CD14-positive monocyte (primary cell): Measurements from ENCODE around the gene FRMD4A. TPM values are rescaled to one million over a fixed set of nuclear protein-coding genes. Genes with fewer than 3 reads are reported as not detected.

Experiments
- DNase-seq, 3 donors: peaks; one replicate each; pipeline ENCODE4 v3.0.0-alpha.2; 2011 to 2022
- H2AFZ ChIP-seq: 2 replicates; pipeline ENCODE4 v1.6.0; 2012; ENCODE audit warnings: mild to moderate bottlenecking, low read depth, low read length, inconsistent platforms; ENCODE audit not compliant: insufficient read depth, poor library complexity, severe bottlenecking
- H3K27ac ChIP-seq, 2 donors: 1 replicate in 1 of 2; 2 replicates in 1 of 2; pipeline ENCODE4 v1.5.1; 2012 to 2013; ENCODE audit warnings: low read length in 2 of 2, control low read depth in 1 of 2, inconsistent platforms in 1 of 2, low read depth in 1 of 2, mild to moderate bottlenecking in 1 of 2
- H3K27me3 ChIP-seq, 2 donors: one replicate each; pipeline versions ENCODE4 v1.6.0 to v1.6.1; 2011 to 2013; ENCODE audit warnings: low read length in 2 of 2; ENCODE audit not compliant: control insufficient read depth in 2 of 2, insufficient read depth in 2 of 2
- H3K36me3 ChIP-seq, 2 donors: replicated peaks in 1 of 2; 1 replicate in 1 of 2; 2 replicates in 1 of 2; pipeline versions ENCODE4 v1.5.1 to v1.6.1; 2012 to 2013; ENCODE audit warnings: low read length in 2 of 2, control low read depth in 1 of 2, inconsistent platforms in 1 of 2, mild to moderate bottlenecking in 1 of 2; ENCODE audit not compliant: insufficient read depth in 2 of 2, control insufficient read depth in 1 of 2
- H3K4me1 ChIP-seq, 2 donors: 1 replicate in 1 of 2; 2 replicates in 1 of 2; pipeline versions ENCODE4 v1.5.1 to v1.6.1; 2012 to 2013; ENCODE audit warnings: low read length in 2 of 2, control low read depth in 1 of 2, inconsistent platforms in 1 of 2, mild to moderate bottlenecking in 1 of 2, moderate library complexity in 1 of 2; ENCODE audit not compliant: insufficient read depth in 2 of 2, control insufficient read depth in 1 of 2
- H3K4me2 ChIP-seq: replicated peaks from 2 replicates; pipeline ENCODE3; 2012; ENCODE audit warnings: low read length, moderate library complexity, mild to moderate bottlenecking; ENCODE audit not compliant: poor library complexity, severe bottlenecking; ENCODE audit errors: extremely low read depth
- H3K4me3 ChIP-seq, 3 experiments: fragments of 200-600 bp in 1 of 3; sonication (generic) in 1 of 3; replicated peaks in 1 of 3; 1 replicate in 2 of 3; 2 replicates in 1 of 3; pipeline ENCODE4 v1.5.1; 2011 to 2013; ENCODE audit warnings: low read length in 3 of 3, mild to moderate bottlenecking in 3 of 3, control low read depth in 2 of 3, low read depth in 2 of 3, inconsistent platforms in 1 of 3, moderate library complexity in 1 of 3
- H3K79me2 ChIP-seq: 2 replicates; pipeline ENCODE4 v1.6.0; 2012; ENCODE audit warnings: mild to moderate bottlenecking, control low read depth, inconsistent platforms, low read length, moderate library complexity; ENCODE audit not compliant: insufficient read depth
- H3K9ac ChIP-seq: 2 replicates; pipeline ENCODE4 v1.6.0; 2017; ENCODE audit warnings: low read length, mild to moderate bottlenecking; ENCODE audit not compliant: insufficient read depth, poor library complexity, severe bottlenecking
- H3K9me3 ChIP-seq, 2 donors: replicated peaks in 1 of 2; 1 replicate in 1 of 2; 2 replicates in 1 of 2; pipeline versions ENCODE4 v1.5.1 to v1.6.1; 2012 to 2013; ENCODE audit warnings: low read length in 2 of 2, control low read depth in 1 of 2; ENCODE audit not compliant: control insufficient read depth in 1 of 2, insufficient read depth in 1 of 2
- H4K20me1 ChIP-seq: 2 replicates; pipeline ENCODE4 v1.6.0; 2012; ENCODE audit warnings: mild to moderate bottlenecking, low read length, control low read depth, moderate library complexity; ENCODE audit not compliant: insufficient read depth
- H3K27ac Mint-ChIP-seq, 7 donors: one replicate each; pipeline ENCODE4 v1.8.0; 2020; ENCODE audit warnings: mild to moderate bottlenecking in 7 of 7, mixed read lengths in 7 of 7, moderate library complexity in 6 of 7, inconsistent platforms in 2 of 7
- H3K27me3 Mint-ChIP-seq, 3 donors: one replicate each; pipeline ENCODE4 v1.8.0; 2021 to 2022; ENCODE audit warnings: low read depth in 3 of 3, mild to moderate bottlenecking in 3 of 3, mixed read lengths in 3 of 3, moderate library complexity in 3 of 3, inconsistent platforms in 1 of 3
- H3K36me3 Mint-ChIP-seq, 2 donors: one replicate each; pipeline ENCODE4 v1.8.0; 2020; ENCODE audit warnings: mixed read lengths in 2 of 2, inconsistent platforms in 1 of 2, mild to moderate bottlenecking in 1 of 2
- H3K4me1 Mint-ChIP-seq: one replicate; pipeline ENCODE4 v1.8.0; 2020; ENCODE audit warnings: mild to moderate bottlenecking, mixed read lengths
- H3K4me3 Mint-ChIP-seq, 2 donors: one replicate each; pipeline ENCODE4 v1.8.0; 2020; ENCODE audit warnings: mild to moderate bottlenecking in 2 of 2, mixed read lengths in 2 of 2, moderate library complexity in 1 of 2
- H3K9me3 Mint-ChIP-seq, 7 donors: one replicate each; pipeline ENCODE4 v1.8.0; 2020 to 2022; ENCODE audit warnings: mixed read lengths in 7 of 7, mild to moderate bottlenecking in 6 of 7, moderate library complexity in 6 of 7, inconsistent platforms in 2 of 7
- CTCF ChIP-seq: fragments of 200-600 bp; IDR thresholded peaks from one replicate; pipeline ENCODE4 v1.8.0; 2022; ENCODE audit warnings: antibody characterized with exemption, mild to moderate bottlenecking
- WGBS: methylation state at CpG from one replicate; pipeline ENCODE4 v1.1.5; 2013; ENCODE audit warnings: missing lambda C conversion rate; ENCODE audit not compliant: insufficient coverage; 5-methylcytosine and 5-hydroxymethylcytosine counted together
- intact Hi-C, 2 donors: fragments of 100-400 bp; cut with micrococcal nuclease; formaldehyde crosslinking; loops; one replicate each; pipeline versions ENCODE4 v1.15.0 to v1.15.1; 2023
- polyA plus RNA-seq, 3 donors: library from polyadenylated mRNA; depleted of rRNA in 1 of 3; unstranded in 2 of 3; stranded (reverse) in 1 of 3; fragments of 300-500 nt in 2 of 3; fragments of >200 nt in 1 of 3; fragmentation: Illumina TruSeq in 2 of 3; gene quantifications; 1 replicate in 2 of 3; 2 replicates in 1 of 3; pipeline ENCODE4 v1.2.3, GENCODE V29; 2012 to 2021

FRMD4A gene
- polyA plus RNA-seq, 3 donors = 0.12 TPM; not detected in 2

- WGBS = 3% methylated on average over 29 of the region's 32 CpGs
Observed at GRCh38 chr10:14173706-14174594, 156.8 kb downstream of the FRMD4A start.

GRCh38 chr10:14173391-14173705, 157.4 kb downstream of the FRMD4A start:
- Histone ChIP-seq H3K4me1 (no peaks in the 10 kb centered on the region), H2AFZ (peak overlapping the region; percentile 62), H3K9ac (no peak overlapping the region), H3K27ac (no peak overlapping the region), H3K4me2 (no peak overlapping the region), H3K79me2 (no peaks in the 10 kb centered on the region), H3K27me3 (peaks cover 33 to 54% of the 10 kb centered on the region in 2 donors), H4K20me1 (no peaks in the 10 kb centered on the region), H3K36me3 (no peaks in the 10 kb centered on the region), H3K9me3 (no peaks in the 10 kb centered on the region), H3K4me3 (no peak overlapping the region)
- intact Hi-C loops = no loop called here
- DNase-seq = no peak
- peak overlapping the region; percentile 42 to 75 for H3K4me3 Mint-ChIP-seq
- H3K4me1 Mint-ChIP-seq = peaks cover 12% of the 10 kb centered on the region
- no peaks in the 10 kb centered on the region for H3K36me3 Mint-ChIP-seq
- H3K27me3 Mint-ChIP-seq = peaks cover 44 to 67% (median 45%) of the 10 kb centered on the region in 3 donors
- no peak overlapping the region for H3K27ac Mint-ChIP-seq
- peaks cover 0 to 5% (median 0%) of the 10 kb centered on the region in 7 donors for H3K9me3 Mint-ChIP-seq
- TF ChIP-seq CTCF = no peak
- WGBS = 0% methylated on average over 4 of the region's 6 CpGs

More at GRCh38 chr10:14173706-14174594, 156.8 kb downstream of the FRMD4A start:
- H3K36me3 ChIP-seq = no peaks in the 10 kb centered on the region
- no peaks in the 10 kb centered on the region for H3K4me1 ChIP-seq
- H3K9me3 Mint-ChIP-seq = peaks cover 0 to 5% (median 0%) of the 10 kb centered on the region in 7 donors
- H3K9me3 ChIP-seq = no peaks in the 10 kb centered on the region
- H3K27me3 Mint-ChIP-seq = peaks cover 44 to 67% (median 45%) of the 10 kb centered on the region in 3 donors
- peaks cover 12% of the 10 kb centered on the region for H3K4me1 Mint-ChIP-seq
- no peaks in the 10 kb centered on the region for H4K20me1 ChIP-seq
- no peak overlapping the region for H3K4me3 ChIP-seq
- no peaks in the 10 kb centered on the region for H3K36me3 Mint-ChIP-seq
- no peak overlapping the region for H3K9ac ChIP-seq
- no peaks in the 10 kb centered on the region for H3K79me2 ChIP-seq
- peak overlapping the region; percentile 42 to 75 for H3K4me3 Mint-ChIP-seq
- intact Hi-C loops = no loop called here
- DNase-seq = no peak
- peak overlapping the region; percentile 62 for H2AFZ ChIP-seq
- H3K27ac ChIP-seq = no peak overlapping the region
- peaks cover 33 to 54% of the 10 kb centered on the region in 2 donors for H3K27me3 ChIP-seq
- H3K4me2 ChIP-seq = no peak overlapping the region
- no peak for TF ChIP-seq CTCF
- no peak overlapping the region for H3K27ac Mint-ChIP-seq
